ENCODE data around the gene TRAPPC2B. TPM values are rescaled to one million over a fixed set of nuclear protein-coding genes. Genes with fewer than 3 reads are reported as not detected.

Gene TRAPPC2B
- 12.3 and 13.0 TPM in 2 replicates for total RNA-seq

DNA sequence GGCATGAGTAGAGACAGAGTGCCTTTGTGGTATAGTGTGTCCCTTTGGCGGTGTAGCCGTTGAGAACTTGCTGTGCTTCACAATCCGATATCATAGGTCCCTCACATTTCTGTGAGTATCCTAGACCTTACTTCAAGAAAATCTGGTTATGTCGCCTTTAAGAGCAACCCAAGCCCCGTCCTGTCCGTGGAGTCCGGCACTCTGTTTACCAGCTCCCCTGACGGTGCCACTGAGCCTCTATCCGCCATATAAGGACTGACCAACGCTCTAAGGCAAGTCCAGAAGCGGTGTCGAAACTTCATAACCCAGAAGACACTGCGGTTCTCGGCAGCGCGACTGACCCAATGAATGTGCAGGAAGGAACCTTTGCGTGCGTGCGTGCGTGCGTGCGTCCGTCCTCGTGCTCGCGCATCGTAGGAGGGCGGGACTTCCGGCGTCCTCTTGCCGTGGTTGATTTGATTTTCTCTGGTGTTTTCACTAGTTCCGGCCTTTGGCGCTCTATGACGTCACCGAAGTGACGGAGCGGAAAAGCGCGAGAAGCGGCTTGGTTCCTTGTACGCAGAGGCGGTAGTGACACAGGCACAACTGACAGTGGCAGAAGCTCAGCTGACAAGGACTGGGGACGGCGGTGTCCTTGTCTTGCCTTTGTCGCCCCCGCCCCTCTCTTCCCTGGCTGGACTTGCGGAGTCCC is at the start of gene TRAPPC2B, which contains the start of gene ZNF547:
Gene TRAPPC2B, plus strand, starts transcription at position 555 of the 691 bp plus-strand sequence. CDS start 1,283 bp downstream, outside the sequence.
Gene ZNF547, plus strand, starts transcription at position 555 of the 691 bp plus-strand sequence. CDS start 5,005 bp downstream, outside the sequence.
- Histone ChIP-seq H3K27ac (ENCODE audit: low read depth, low read length) (peak within 1 kb of the TSS; percentile 72), H3K27me3 (ENCODE audit: insufficient read depth, low read length) (no peaks in the 10 kb centered on the region), H3K4me1 (ENCODE audit: insufficient read depth, low read length) (peaks cover 8% of the 10 kb centered on the region), H3K4me2 (ENCODE audit: insufficient read depth, low read length) (peak within 1 kb of the TSS; percentile 89), H3K79me2 (ENCODE audit: insufficient read depth, low read length) (peaks cover 25% of the 10 kb centered on the region), H3K9me3 (ENCODE audit: low read depth, low read length) (peaks cover 3% of the 10 kb centered on the region), H3K4me3 (ENCODE audit: insufficient read depth, low read length) (peak within 1 kb of the TSS; percentile 76), H2AFZ (ENCODE audit: low read length) (peak within 1 kb of the TSS; percentile 92), H4K20me1 (ENCODE audit: insufficient read depth, low read length) (no peaks in the 10 kb centered on the region), H3K36me3 (ENCODE audit: insufficient read depth, low read length) (peaks cover 11% of the 10 kb centered on the region)
- peak; percentile 98 for DNase-seq (ENCODE audit: insufficient read length, low spot score, missing footprints)
- TF ChIP-seq, protein P1, sequence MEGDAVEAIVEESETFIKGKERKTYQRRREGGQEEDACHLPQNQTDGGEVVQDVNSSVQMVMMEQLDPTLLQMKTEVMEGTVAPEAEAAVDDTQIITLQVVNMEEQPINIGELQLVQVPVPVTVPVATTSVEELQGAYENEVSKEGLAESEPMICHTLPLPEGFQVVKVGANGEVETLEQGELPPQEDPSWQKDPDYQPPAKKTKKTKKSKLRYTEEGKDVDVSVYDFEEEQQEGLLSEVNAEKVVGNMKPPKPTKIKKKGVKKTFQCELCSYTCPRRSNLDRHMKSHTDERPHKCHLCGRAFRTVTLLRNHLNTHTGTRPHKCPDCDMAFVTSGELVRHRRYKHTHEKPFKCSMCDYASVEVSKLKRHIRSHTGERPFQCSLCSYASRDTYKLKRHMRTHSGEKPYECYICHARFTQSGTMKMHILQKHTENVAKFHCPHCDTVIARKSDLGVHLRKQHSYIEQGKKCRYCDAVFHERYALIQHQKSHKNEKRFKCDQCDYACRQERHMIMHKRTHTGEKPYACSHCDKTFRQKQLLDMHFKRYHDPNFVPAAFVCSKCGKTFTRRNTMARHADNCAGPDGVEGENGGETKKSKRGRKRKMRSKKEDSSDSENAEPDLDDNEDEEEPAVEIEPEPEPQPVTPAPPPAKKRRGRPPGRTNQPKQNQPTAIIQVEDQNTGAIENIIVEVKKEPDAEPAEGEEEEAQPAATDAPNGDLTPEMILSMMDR (IDR thresholded peaks at IDR 0.05; ENCODE audit: extremely low read depth, low read depth, low read length): no peak

DNA sequence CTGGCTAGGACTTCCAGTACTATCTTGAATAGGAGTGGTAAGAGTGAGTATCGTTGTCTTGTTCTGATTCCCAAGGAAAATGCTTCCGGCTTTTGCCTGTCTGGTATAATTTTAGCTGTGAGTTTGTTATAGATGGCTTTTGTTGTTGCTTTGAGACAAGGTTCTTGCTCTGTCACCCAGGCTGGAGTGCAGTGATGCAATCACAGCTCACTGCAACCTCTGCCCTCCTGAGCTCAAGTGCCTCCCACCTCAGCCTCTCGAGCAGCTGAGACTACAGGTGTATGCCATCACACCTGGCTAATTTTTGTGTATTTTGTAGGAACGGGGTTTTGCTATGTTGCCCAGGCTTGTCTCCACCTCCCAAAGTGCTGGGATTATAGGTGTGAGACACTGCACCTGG is 49.2 kb upstream of the TRAPPC2B start:
- H3K4me2 ChIP-seq (ENCODE audit: insufficient read depth, low read length): no peak overlapping the region
- DNase-seq (ENCODE audit: insufficient read length, low spot score, missing footprints): no peak
- no peak overlapping the region for H3K4me3 ChIP-seq (ENCODE audit: insufficient read depth, low read length)
- no peaks in the 10 kb centered on the region for H3K9me3 ChIP-seq (ENCODE audit: low read depth, low read length)
- H3K4me1 ChIP-seq (ENCODE audit: insufficient read depth, low read length): no peaks in the 10 kb centered on the region
- H2AFZ ChIP-seq (ENCODE audit: low read length): no peak overlapping the region
- H3K27me3 ChIP-seq (ENCODE audit: insufficient read depth, low read length): peaks cover 13% of the 10 kb centered on the region
- TF ChIP-seq, protein P1 (IDR thresholded peaks at IDR 0.05; ENCODE audit: extremely low read depth, low read depth, low read length): no peak
- H3K36me3 ChIP-seq (ENCODE audit: insufficient read depth, low read length): no peaks in the 10 kb centered on the region
- no peaks in the 10 kb centered on the region for H3K79me2 ChIP-seq (ENCODE audit: insufficient read depth, low read length)
- no peak overlapping the region for H3K27ac ChIP-seq (ENCODE audit: low read depth, low read length)
- H4K20me1 ChIP-seq (ENCODE audit: insufficient read depth, low read length): no peaks in the 10 kb centered on the region

DNA sequence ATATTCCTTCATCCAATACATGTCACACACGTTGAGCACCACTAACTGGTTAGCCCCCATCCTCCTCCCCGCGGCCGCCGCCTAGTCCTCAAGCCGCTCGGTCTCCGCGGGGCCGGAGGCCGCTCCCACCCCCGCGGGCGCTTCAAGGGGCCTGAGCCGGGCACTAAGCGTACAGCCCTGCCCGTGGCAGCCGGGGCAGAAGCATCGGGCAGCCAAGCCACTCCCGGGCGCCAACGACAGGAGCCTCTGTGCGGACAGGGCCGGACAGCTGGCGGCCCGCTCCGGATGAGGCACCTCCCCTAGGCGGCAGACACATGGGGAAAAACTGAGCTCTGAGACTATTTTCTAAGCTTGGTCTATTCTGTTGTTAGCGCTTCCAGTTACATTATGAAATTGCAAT is 45.8 kb upstream of the TRAPPC2B start:
- no peaks in the 10 kb centered on the region for H3K36me3 ChIP-seq (ENCODE audit: insufficient read depth, low read length)
- H4K20me1 ChIP-seq (ENCODE audit: insufficient read depth, low read length): no peaks in the 10 kb centered on the region
- H3K4me3 ChIP-seq (ENCODE audit: insufficient read depth, low read length): peak overlapping the region; percentile 55
- peak overlapping the region; percentile 61 for H2AFZ ChIP-seq (ENCODE audit: low read length)
- H3K27ac ChIP-seq (ENCODE audit: low read depth, low read length): no peak overlapping the region
- no peak for DNase-seq (ENCODE audit: insufficient read length, low spot score, missing footprints)
- peaks cover 10% of the 10 kb centered on the region for H3K4me1 ChIP-seq (ENCODE audit: insufficient read depth, low read length)
- H3K9me3 ChIP-seq (ENCODE audit: low read depth, low read length): no peaks in the 10 kb centered on the region
- H3K79me2 ChIP-seq (ENCODE audit: insufficient read depth, low read length): peaks cover 22% of the 10 kb centered on the region
- H3K27me3 ChIP-seq (ENCODE audit: insufficient read depth, low read length): peaks cover 13% of the 10 kb centered on the region
- TF ChIP-seq, protein P1 (IDR thresholded peaks at IDR 0.05; ENCODE audit: extremely low read depth, low read depth, low read length): no peak
- no peak overlapping the region for H3K4me2 ChIP-seq (ENCODE audit: insufficient read depth, low read length)

DNA sequence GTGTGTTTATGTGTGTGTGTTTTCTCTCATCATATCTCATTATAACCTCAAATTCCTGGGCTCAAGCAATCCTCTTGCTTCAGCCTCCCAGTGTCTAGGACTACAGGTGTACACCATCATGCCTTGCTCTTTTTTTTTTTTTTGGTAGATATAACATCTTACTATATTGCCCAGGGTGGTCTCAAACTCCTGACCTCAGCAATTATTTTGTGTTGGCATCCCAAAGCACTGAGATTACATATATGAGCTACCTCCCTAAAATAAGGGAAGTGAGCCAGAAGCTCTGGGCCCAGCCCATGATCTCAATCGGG is 43.5 kb upstream of the TRAPPC2B start:
- Histone ChIP-seq H3K4me3 (ENCODE audit: insufficient read depth, low read length) (peak overlapping the region; percentile 94), H4K20me1 (ENCODE audit: insufficient read depth, low read length) (no peaks in the 10 kb centered on the region), H2AFZ (ENCODE audit: low read length) (peak overlapping the region; percentile 97), H3K27me3 (ENCODE audit: insufficient read depth, low read length) (peaks cover 13% of the 10 kb centered on the region), H3K36me3 (ENCODE audit: insufficient read depth, low read length) (peaks cover 13% of the 10 kb centered on the region), H3K9me3 (ENCODE audit: low read depth, low read length) (no peaks in the 10 kb centered on the region), H3K4me1 (ENCODE audit: insufficient read depth, low read length) (peaks cover 10% of the 10 kb centered on the region), H3K27ac (ENCODE audit: low read depth, low read length) (peak overlapping the region; percentile 85), H3K4me2 (ENCODE audit: insufficient read depth, low read length) (peak overlapping the region; percentile 92), H3K79me2 (ENCODE audit: insufficient read depth, low read length) (peaks cover 37% of the 10 kb centered on the region)
- TF ChIP-seq, protein P1 (IDR thresholded peaks at IDR 0.05; ENCODE audit: extremely low read depth, low read depth, low read length): no peak
- no peak for DNase-seq (ENCODE audit: insufficient read length, low spot score, missing footprints)

Measured in osteoblast (primary cell).